ENCODE measurements around the gene CLDN19.
"Not testable (repeated sequence)": the region's sequence is repeated elsewhere in the genome, so short reads cannot be mapped to it uniquely, and the experiment has no call there.

Gene CLDN19

DNA sequence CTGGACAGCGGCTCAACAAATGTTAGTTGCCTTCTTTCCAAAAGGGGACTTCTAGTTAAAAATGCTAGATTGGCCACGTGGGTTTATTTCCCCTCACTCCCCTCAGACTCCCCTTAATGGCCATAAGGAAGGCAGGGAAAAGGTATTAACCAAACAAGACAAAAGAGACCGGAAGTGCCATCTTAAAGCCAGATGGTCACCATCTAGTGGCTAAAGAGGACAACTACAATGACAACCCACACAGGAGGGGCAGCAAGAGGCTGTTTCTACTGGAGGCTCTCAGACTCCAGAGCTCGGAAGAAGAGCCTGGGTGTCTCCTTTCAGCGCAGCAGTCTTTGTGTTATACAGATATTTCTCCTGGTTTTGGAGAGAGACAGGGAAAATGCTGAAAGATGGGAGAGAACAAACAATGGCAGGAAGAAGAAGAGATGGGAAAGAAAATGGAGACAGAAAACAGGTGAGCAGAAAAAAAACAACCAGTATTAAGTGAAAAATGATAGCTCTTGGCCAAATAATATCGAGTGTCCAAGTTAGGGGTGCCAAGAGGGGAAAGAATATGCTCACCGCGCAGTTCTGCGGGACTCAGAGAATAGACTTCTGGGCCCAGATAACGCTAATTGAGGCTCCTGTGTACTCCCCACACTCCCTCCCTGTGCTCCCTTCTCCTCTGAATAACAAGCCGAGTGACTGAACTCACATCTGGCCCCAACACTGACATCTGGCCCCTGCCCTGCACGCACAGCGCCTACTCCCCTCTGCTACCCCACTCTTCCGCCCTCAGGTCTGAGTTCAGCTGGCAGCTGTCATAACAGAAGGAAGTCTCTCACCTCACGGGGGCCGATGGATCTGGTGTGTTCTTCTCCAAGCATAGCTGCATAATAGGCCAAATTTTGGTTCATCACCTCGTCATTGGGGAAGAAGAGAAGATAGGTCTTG, 17.2 kb upstream of the CLDN19 start:
- TF ChIP-seq, protein P1, sequence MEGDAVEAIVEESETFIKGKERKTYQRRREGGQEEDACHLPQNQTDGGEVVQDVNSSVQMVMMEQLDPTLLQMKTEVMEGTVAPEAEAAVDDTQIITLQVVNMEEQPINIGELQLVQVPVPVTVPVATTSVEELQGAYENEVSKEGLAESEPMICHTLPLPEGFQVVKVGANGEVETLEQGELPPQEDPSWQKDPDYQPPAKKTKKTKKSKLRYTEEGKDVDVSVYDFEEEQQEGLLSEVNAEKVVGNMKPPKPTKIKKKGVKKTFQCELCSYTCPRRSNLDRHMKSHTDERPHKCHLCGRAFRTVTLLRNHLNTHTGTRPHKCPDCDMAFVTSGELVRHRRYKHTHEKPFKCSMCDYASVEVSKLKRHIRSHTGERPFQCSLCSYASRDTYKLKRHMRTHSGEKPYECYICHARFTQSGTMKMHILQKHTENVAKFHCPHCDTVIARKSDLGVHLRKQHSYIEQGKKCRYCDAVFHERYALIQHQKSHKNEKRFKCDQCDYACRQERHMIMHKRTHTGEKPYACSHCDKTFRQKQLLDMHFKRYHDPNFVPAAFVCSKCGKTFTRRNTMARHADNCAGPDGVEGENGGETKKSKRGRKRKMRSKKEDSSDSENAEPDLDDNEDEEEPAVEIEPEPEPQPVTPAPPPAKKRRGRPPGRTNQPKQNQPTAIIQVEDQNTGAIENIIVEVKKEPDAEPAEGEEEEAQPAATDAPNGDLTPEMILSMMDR (IDR thresholded peaks at IDR 0.05; ENCODE audit: poor library complexity, severe bottlenecking): peak; percentile 82
- no peak overlapping the region for H3K27ac ChIP-seq (ENCODE audit: poor library complexity, severe bottlenecking)
- peak; percentile 64 for ATAC-seq (ENCODE audit: low read depth)
- H3K4me3 ChIP-seq (ENCODE audit: severe bottlenecking): no peak overlapping the region
- no peaks in the 10 kb centered on the region for H3K9me3 ChIP-seq (ENCODE audit: severe bottlenecking)
- H3K4me1 ChIP-seq (ENCODE audit: insufficient read depth, poor library complexity, severe bottlenecking): no peaks in the 10 kb centered on the region
- no peaks in the 10 kb centered on the region for H3K27me3 ChIP-seq (ENCODE audit: insufficient read depth, poor library complexity, severe bottlenecking)
- DNase-seq (ENCODE audit: low spot score): no peak
- peaks cover 64% of the 10 kb centered on the region for H3K36me3 ChIP-seq (ENCODE audit: low read depth)

DNA sequence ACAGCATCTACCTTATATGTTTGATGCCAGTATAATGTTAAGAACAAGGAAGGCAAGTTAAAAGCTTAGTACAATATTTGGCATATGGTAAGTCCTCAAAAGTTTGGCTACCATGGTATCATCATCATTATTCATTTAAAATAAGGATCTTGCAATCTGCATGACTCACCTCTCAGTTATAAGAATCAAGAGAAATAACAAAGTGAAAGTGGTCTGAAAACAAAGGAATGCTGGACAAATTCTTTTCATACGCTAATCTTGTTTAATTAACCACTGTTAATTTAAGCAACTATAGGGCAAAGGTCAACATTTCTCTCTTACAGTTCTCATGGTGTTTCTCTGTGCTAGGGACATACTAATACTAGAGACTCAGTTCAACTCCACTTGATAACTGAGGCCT, 13.0 kb upstream of the CLDN19 start:
- H3K9me3 ChIP-seq (ENCODE audit: severe bottlenecking): no peaks in the 10 kb centered on the region
- H3K4me3 ChIP-seq (ENCODE audit: severe bottlenecking): no peak overlapping the region
- H3K36me3 ChIP-seq (ENCODE audit: low read depth): peaks cover 55% of the 10 kb centered on the region
- no peaks in the 10 kb centered on the region for H3K27me3 ChIP-seq (ENCODE audit: insufficient read depth, poor library complexity, severe bottlenecking)
- no peaks in the 10 kb centered on the region for H3K4me1 ChIP-seq (ENCODE audit: insufficient read depth, poor library complexity, severe bottlenecking)
- ATAC-seq (ENCODE audit: low read depth) (no peak), DNase-seq (ENCODE audit: low spot score) (no peak)
- TF ChIP-seq, protein P1 (IDR thresholded peaks at IDR 0.05; ENCODE audit: poor library complexity, severe bottlenecking): no peak
- H3K27ac ChIP-seq (ENCODE audit: poor library complexity, severe bottlenecking): no peak overlapping the region

DNA sequence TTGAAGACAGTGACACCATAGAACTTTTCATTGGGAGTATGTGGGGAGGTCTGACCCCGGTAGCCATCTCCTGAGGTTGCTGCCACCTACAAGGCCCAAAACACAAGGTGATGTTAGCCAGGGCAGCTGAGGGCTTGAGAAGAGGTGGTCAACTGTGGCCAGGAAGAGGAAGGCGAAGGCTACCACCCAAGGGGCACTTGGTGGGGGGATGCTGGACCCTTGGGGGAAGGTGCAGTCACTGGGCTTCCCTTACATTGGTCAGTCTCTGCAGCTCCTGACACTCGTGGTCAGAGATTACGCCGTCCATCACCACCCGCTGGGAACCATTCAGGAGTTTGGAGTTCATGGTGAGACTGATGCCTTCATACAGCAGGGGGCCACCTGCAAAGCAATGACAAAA, 12.2 kb upstream of the CLDN19 start:
- Histone ChIP-seq H3K36me3 (ENCODE audit: low read depth) (peaks cover 55% of the 10 kb centered on the region), H3K27me3 (ENCODE audit: insufficient read depth, poor library complexity, severe bottlenecking) (no peaks in the 10 kb centered on the region), H3K9me3 (ENCODE audit: severe bottlenecking) (no peaks in the 10 kb centered on the region), H3K4me3 (ENCODE audit: severe bottlenecking) (no peak overlapping the region), H3K4me1 (ENCODE audit: insufficient read depth, poor library complexity, severe bottlenecking) (no peaks in the 10 kb centered on the region), H3K27ac (ENCODE audit: poor library complexity, severe bottlenecking) (no peak overlapping the region)
- no peak for ATAC-seq (ENCODE audit: low read depth)
- TF ChIP-seq, protein P1 (IDR thresholded peaks at IDR 0.05; ENCODE audit: poor library complexity, severe bottlenecking): no peak
- DNase-seq (ENCODE audit: low spot score): no peak

DNA sequence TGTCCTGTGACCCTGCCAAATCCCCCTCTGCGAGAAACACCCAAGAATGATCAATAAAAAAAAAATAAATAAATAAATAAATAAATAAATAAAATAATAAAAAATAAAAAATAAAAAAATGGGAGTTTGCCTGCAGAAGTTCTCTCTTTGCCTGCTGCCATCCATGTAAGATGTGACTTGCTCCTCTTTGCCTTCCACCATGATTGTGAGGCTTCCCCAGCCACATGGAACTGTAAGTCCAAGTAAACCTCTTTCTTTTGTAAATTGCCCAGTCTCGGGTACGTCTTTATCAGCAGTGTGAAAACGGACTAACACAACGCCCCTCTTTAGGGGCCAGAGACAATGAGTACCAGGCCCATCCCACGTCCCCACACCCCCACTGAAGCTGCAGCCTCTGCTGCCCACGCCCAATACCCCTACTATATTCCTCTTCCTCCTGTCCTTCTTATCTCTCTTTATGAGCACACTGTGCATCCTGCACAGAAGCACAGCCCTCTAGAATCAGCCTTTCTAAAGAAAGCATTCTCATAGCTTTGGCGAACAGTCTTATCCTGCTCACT, 11.6 kb upstream of the CLDN19 start:
- ATAC-seq (ENCODE audit: low read depth); H3K27me3 ChIP-seq (ENCODE audit: insufficient read depth, poor library complexity, severe bottlenecking); H3K27ac ChIP-seq (ENCODE audit: poor library complexity, severe bottlenecking); H3K4me1 ChIP-seq (ENCODE audit: insufficient read depth, poor library complexity, severe bottlenecking); H3K9me3 ChIP-seq (ENCODE audit: severe bottlenecking); H3K4me3 ChIP-seq (ENCODE audit: severe bottlenecking); DNase-seq (ENCODE audit: low spot score): not testable (repeated sequence)
- peaks cover 54% of the 10 kb centered on the region for H3K36me3 ChIP-seq (ENCODE audit: low read depth)

DNA sequence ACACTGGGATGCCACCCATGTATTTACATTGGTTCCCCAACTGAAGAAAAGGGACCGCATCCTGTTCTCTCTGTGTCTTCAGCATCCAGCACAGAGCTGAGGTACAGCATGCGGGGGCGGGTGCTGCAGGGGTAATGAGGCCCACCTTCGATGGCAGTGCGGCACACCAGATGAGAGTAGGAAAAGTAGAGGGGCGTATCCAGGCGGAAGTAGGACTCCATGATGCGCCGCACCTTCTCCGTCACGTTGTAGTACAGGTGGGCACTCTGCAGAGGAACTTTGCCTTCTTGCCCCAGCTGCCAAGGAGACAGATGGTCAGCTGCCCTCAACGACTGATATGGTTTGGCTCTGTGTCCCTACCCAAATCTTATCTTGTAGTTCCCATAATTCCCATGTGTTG, 10.0 kb upstream of the CLDN19 start:
- Histone ChIP-seq H3K4me3 (ENCODE audit: severe bottlenecking) (no peak overlapping the region), H3K9me3 (ENCODE audit: severe bottlenecking) (no peaks in the 10 kb centered on the region), H3K27ac (ENCODE audit: poor library complexity, severe bottlenecking) (no peak overlapping the region), H3K4me1 (ENCODE audit: insufficient read depth, poor library complexity, severe bottlenecking) (no peaks in the 10 kb centered on the region), H3K36me3 (ENCODE audit: low read depth) (peaks cover 39% of the 10 kb centered on the region), H3K27me3 (ENCODE audit: insufficient read depth, poor library complexity, severe bottlenecking) (no peaks in the 10 kb centered on the region)
- ATAC-seq (ENCODE audit: low read depth) (no peak), DNase-seq (ENCODE audit: low spot score) (no peak)
- TF ChIP-seq, protein P1 (IDR thresholded peaks at IDR 0.05; ENCODE audit: poor library complexity, severe bottlenecking): no peak
